Mammary epithelial cell (primary cell): ENCODE results near the gene UBE2I.

Experiments
- EZH2 ChIP-seq: IDR thresholded peaks from 2 replicates; pipeline ENCODE4 v1.6.1; 2012; ENCODE audit warnings: low read length, inconsistent platforms, borderline replicate concordance
- TF ChIP-seq, protein P1 (sequence below), 2 donors: IDR thresholded peaks in 1 of 2; conservative IDR thresholded peaks in 1 of 2; 2 replicates each; pipeline ENCODE4 v1.5.1; 2011 to 2012; ENCODE audit warnings: inconsistent platforms in 2 of 2, low read length in 2 of 2, mild to moderate bottlenecking in 2 of 2, control low read depth in 1 of 2, low read depth in 1 of 2; ENCODE audit not compliant: insufficient read depth in 1 of 2; ENCODE audit errors: extremely low read depth in 1 of 2

DNA sequence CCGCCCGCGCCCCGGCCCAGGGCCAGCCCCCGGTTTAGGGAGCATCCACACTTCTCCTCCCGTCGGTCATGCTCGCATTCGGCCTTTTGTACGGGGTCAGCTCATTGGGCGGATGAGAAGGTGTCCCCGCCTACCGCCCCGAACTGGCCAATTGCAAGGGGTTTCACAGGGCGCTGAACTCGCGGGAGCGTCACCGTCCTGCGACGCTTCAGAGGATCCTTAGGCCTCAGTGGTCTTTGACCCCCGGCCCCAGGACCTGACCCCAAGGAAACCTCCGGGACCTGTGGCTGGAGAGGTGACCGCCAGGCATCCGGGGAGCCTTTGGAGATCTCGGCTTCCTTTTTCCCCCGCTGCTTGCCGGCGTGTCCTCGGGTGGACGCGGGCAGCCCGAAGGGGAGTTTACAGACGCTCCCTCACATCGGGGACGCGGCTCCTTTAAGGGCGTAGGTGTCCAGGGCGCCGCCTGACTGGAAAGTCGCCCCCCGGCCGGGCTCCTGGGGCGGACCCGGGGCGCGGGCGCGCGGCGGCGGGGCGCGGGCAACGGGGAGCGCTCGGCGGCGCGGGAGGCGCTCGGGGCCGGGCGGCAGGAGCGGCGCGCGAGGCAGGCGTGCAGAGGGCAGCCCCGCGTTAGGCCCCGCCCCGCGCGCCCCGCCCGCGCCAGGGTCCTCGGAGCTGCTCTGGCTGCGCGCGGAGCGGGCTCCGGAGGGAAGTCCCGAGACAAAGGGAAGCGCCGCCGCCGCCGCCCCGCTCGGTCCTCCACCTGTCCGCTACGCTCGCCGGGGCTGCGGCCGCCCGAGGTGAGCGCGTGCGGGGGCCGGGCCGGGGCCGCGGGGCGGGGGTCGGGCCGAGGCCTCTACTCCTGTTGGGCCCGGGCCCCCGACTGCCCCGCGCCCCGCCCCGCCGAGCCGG, at the start of gene UBE2I:
- TF ChIP-seq, protein P1, sequence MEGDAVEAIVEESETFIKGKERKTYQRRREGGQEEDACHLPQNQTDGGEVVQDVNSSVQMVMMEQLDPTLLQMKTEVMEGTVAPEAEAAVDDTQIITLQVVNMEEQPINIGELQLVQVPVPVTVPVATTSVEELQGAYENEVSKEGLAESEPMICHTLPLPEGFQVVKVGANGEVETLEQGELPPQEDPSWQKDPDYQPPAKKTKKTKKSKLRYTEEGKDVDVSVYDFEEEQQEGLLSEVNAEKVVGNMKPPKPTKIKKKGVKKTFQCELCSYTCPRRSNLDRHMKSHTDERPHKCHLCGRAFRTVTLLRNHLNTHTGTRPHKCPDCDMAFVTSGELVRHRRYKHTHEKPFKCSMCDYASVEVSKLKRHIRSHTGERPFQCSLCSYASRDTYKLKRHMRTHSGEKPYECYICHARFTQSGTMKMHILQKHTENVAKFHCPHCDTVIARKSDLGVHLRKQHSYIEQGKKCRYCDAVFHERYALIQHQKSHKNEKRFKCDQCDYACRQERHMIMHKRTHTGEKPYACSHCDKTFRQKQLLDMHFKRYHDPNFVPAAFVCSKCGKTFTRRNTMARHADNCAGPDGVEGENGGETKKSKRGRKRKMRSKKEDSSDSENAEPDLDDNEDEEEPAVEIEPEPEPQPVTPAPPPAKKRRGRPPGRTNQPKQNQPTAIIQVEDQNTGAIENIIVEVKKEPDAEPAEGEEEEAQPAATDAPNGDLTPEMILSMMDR (conservative IDR thresholded peaks at IDR 0.05 in 1 of 2, IDR thresholded peaks at IDR 0.05 in 1 of 2; ENCODE audit: extremely low read depth in 1 of 2, insufficient read depth in 1 of 2, low read depth in 1 of 2, low read length in 2 of 2), result no peak
- no peak for TF ChIP-seq EZH2
